Ovary (tissue), 9 donors: ENCODE results near the gene KIAA1217. TPM values are rescaled to one million over a fixed set of nuclear protein-coding genes. Genes with fewer than 3 reads are reported as not detected.

Source experiments
- DNase-seq, 5 donors: peaks; one replicate each; pipeline ENCODE4 v3.0.0-alpha.2; 2019 to 2020
- H3K27ac ChIP-seq, 2 donors: fragments of 200-600 bp; one replicate each; pipeline versions ENCODE4 v1.5.1 to v1.8.0; 2019 to 2022
- H3K27me3 ChIP-seq: fragments of 200-600 bp; one replicate; pipeline ENCODE4 v1.8.0; 2022
- H3K36me3 ChIP-seq: fragments of 200-600 bp; sonication (generic); one replicate; pipeline ENCODE4 v1.5.1; 2019
- H3K4me1 ChIP-seq: one replicate; pipeline ENCODE4 v1.8.1; 2013; ENCODE audit warnings: mild to moderate bottlenecking, moderate library complexity; ENCODE audit not compliant: insufficient read depth
- H3K4me3 ChIP-seq: fragments of 200-600 bp; sonication (generic); one replicate; pipeline ENCODE4 v1.5.1; 2017
- H3K9me3 ChIP-seq, 2 donors: fragments of 200-600 bp in 1 of 2; sonication (generic) in 1 of 2; one replicate each; pipeline versions ENCODE4 v1.5.1 to v1.8.1; 2013 to 2019; ENCODE audit warnings: mild to moderate bottlenecking in 1 of 2, moderate library complexity in 1 of 2
- EP300 ChIP-seq: sonication (generic); formaldehyde crosslinking; IDR thresholded peaks from one replicate; pipeline ENCODE4 v1.6.1; 2017; ENCODE audit warnings: antibody characterized with exemption
- POLR2A ChIP-seq: fragments of 450-650 bp; IDR thresholded peaks from one replicate; pipeline ENCODE4 v1.6.1; 2017; ENCODE audit warnings: antibody characterized with exemption, mild to moderate bottlenecking, moderate library complexity
- WGBS, 3 donors: extraction: QIAGEN DNeasy Blood & Tissue Kit in 1 of 3; methylation state at CpG; one replicate each; pipeline versions ENCODE4 v1.1.5 to v1.1.7; 2013 to 2017; 5-methylcytosine and 5-hydroxymethylcytosine counted together
- intact Hi-C, 4 donors: fragments of 100-400 bp; cut with DNase I; formaldehyde crosslinking; loops; one replicate each; pipeline versions ENCODE4 v1.11.0 to v1.15.1; 2022 to 2023
- polyA plus RNA-seq, 2 donors: library from polyadenylated mRNA; stranded (reverse); fragments of 200-250 nt in 1 of 2; fragments of 350-450 nt in 1 of 2; fragmentation: Illumina TruSeq in 1 of 2; extraction: RNeasy Lipid Tissue Mini Kit (QIAGEN cat#74804) in 1 of 2; gene quantifications; one replicate each; pipeline ENCODE4 v1.2.3, GENCODE V29; 2013 to 2014
- total RNA-seq, 7 donors: library from RNA; depleted of rRNA in 2 of 7; stranded (reverse); fragments of >200 nt in 2 of 7; fragmentation: NEBNext Ultra II Directional in 3 of 7; extraction: Animal tissue kit (Norgen Biotek cat#: 25700) in 3 of 7; gene quantifications; one replicate each; pipeline versions ENCODE4 v1.1.0 to v1.2.4, GENCODE V29; 2016 to 2023
- TF ChIP-seq, protein P1 (sequence below), 3 donors: fragments of 450-650 bp in 2 of 3; fragments of 200-600 bp in 1 of 3; IDR thresholded peaks; one replicate each; pipeline versions ENCODE4 v1.5.1 to v1.8.0; 2016 to 2022; ENCODE audit warnings: antibody characterized with exemption in 3 of 3, mild to moderate bottlenecking in 1 of 3
- donor health status: DM: no; HTN: no; CAD: no; lungs with moderate emphysema.
- donor health status: DM: no; HTN: no; CAD: no.
- donor health status: Bipolar disorder and iron deficiency.
- donor health status: DM: yes; HTN: yes; CAD: no.
- donor health status: DM: no; HTN: no; CAD: no.
- donor health status: DM: yes; HTN: yes; CAD: no.

KIAA1217 gene
- total and polyA plus RNA-seq, 9 donors = 7.2 to 47.1 (median 23.0) TPM

DNA sequence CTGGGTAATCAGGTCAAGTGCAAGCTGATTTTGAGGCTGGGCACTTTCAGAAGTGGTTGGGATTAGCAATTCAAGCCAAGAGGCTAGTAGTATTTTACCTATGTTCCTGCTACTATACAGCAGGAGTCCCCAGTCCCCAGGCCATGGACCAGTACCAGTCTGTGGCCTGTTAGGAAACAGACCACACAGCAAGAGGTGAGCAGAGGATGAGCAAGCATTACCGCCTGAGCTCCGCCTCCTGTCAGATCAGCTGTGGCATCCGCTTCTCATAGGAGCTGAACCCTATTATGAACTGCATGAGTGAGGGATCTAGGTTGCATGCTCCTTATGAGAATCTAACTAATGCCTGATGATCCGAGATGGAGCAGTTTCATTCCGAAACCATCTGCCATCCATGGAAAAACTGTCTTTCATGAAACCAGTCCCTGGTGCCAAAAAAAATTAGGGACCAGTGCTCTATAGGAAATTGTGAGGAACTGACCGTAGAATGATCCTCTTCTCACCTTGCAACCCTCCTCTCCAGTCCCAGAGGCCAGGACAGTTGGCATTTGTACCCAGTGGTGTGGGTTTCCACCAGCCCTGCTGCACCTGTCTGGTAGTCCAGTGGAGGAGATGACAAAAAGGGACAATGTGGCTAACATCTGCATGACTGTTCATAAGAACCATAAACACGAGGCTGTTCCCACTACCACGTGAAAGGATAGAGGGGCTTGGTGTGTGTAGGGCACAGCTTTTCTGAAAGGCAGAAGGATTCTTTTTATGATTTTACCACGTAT is 172.5 kb downstream of the KIAA1217 start:
- no peak for DNase-seq
- Histone ChIP-seq H3K4me1 (peaks cover 1% of the 10 kb centered on the region), H3K4me3 (no peak overlapping the region), H3K36me3 (no peaks in the 10 kb centered on the region), H3K27ac (no peak overlapping the region), H3K27me3 (no peaks in the 10 kb centered on the region), H3K9me3 (no peaks in the 10 kb centered on the region)
- no peak for TF ChIP-seq POLR2A
- TF ChIP-seq, protein P1, sequence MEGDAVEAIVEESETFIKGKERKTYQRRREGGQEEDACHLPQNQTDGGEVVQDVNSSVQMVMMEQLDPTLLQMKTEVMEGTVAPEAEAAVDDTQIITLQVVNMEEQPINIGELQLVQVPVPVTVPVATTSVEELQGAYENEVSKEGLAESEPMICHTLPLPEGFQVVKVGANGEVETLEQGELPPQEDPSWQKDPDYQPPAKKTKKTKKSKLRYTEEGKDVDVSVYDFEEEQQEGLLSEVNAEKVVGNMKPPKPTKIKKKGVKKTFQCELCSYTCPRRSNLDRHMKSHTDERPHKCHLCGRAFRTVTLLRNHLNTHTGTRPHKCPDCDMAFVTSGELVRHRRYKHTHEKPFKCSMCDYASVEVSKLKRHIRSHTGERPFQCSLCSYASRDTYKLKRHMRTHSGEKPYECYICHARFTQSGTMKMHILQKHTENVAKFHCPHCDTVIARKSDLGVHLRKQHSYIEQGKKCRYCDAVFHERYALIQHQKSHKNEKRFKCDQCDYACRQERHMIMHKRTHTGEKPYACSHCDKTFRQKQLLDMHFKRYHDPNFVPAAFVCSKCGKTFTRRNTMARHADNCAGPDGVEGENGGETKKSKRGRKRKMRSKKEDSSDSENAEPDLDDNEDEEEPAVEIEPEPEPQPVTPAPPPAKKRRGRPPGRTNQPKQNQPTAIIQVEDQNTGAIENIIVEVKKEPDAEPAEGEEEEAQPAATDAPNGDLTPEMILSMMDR (IDR thresholded peaks at IDR 0.05) = no peak
- no peak for TF ChIP-seq EP300
- 93 to 97% (median 94%) methylated on average over 9 of the region's 9 CpGs for WGBS, 3 donors
- intact Hi-C loops = no loop called here

DNA sequence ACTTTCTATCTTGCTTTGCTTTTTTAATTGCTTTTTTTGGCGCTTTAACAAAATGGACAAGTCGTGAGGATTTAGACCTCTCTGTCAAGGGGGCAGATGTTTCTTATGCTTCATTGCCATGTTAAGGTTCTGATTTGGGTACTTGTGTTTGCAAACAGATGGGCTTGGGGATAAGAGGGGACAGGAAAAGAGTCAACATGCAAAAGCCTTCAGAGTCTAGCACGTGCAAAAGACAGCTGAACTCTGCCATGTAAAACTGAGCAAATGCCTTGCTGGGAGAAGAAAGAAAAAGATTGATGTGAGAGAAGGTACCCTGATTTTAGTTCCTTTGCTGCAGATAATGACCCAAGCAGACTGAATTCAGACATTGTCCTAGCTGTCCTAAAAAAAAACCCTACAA is 173.1 kb downstream of the KIAA1217 start:
- no peak for DNase-seq
- TF ChIP-seq POLR2A (no peak), EP300 (no peak)
- no peaks in the 10 kb centered on the region for H3K36me3 ChIP-seq
- peaks cover 1% of the 10 kb centered on the region for H3K4me1 ChIP-seq
- no peak overlapping the region for H3K27ac ChIP-seq
- 62 to 82% (median 79%) methylated on average over 3 of the region's 3 CpGs for WGBS, 3 donors
- H3K9me3 ChIP-seq = no peaks in the 10 kb centered on the region
- intact Hi-C loops = no loop called here
- H3K27me3 ChIP-seq = no peaks in the 10 kb centered on the region
- H3K4me3 ChIP-seq = no peak overlapping the region

DNA sequence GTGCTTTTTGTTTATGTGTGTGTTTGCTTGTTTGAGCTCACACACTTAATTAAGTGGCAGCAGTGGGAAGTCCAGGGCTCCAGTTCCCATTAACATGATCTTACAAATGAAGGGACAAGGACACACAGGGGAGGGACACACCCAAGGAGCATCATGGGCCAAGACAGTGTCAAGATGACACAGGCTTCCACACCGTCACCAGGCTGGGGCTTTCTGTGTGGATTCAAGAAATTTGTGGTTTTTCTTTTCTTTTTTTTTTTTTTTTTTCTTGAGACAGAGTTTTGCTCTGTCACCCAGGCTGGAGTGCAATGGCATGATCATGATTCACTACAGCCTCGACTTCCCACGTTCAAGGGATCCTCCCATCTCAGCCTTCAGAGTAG is 173.6 kb downstream of the KIAA1217 start:
- intact Hi-C loops = no loop called here
- Histone ChIP-seq H3K4me3 (no peak overlapping the region), H3K27ac (no peak overlapping the region), H3K36me3 (no peaks in the 10 kb centered on the region), H3K9me3 (no peaks in the 10 kb centered on the region), H3K4me1 (peaks cover 1% of the 10 kb centered on the region), H3K27me3 (no peaks in the 10 kb centered on the region)
- TF ChIP-seq POLR2A = no peak
- TF ChIP-seq EP300 = no peak
- TF ChIP-seq, protein P1 (IDR thresholded peaks at IDR 0.05) = no peak
- no peak for DNase-seq
- WGBS, 3 donors = 66 to 94% (median 81%) methylated on average over 3 of the region's 3 CpGs

DNA sequence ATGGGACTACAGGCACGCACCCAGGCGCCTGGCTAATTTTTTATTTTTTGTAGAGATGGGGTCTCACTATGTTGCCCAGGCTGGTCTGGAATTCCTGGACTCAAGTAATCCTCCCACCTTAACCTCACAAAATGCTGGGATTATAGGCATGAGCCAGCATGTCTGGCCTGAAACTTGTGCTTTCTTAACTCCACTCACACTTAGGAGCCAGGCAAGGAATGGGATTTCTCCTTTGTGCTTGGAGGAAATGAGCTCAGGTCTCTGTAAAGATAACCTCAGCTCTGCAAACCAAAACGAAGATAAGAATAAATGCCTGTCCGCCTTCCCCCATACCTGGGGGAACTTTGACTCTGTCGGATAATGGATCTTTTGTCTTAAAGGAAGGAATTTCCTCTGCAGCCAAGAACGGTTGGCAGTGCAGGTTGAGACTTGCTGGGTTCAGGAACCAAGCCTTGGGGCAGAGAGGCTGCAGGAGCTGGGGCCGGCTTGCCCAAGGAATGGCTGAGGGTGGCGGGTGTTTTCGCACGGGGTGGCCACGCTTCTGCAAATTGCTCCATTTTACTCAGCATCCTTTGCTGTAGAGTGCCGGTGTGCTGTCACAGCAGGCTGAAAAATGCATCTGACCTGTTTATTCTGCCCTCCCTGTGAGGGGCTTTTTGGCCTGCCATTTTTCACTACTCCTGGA is 174.2 kb downstream of the KIAA1217 start:
- TF ChIP-seq POLR2A (no peak), EP300 (no peak)
- TF ChIP-seq, protein P1 (IDR thresholded peaks at IDR 0.05) = no peak
- H3K36me3 ChIP-seq = no peaks in the 10 kb centered on the region
- H3K27ac ChIP-seq = no peak overlapping the region
- WGBS, 3 donors = 71 to 80% (median 73%) methylated on average over 12 of the region's 12 CpGs
- no peaks in the 10 kb centered on the region for H3K27me3 ChIP-seq
- H3K4me3 ChIP-seq = no peak overlapping the region
- intact Hi-C loops = no loop called here
- H3K9me3 ChIP-seq = no peaks in the 10 kb centered on the region
- DNase-seq = peak in 1 of 5 donors; percentile 34
- H3K4me1 ChIP-seq = peaks cover 1% of the 10 kb centered on the region

DNA sequence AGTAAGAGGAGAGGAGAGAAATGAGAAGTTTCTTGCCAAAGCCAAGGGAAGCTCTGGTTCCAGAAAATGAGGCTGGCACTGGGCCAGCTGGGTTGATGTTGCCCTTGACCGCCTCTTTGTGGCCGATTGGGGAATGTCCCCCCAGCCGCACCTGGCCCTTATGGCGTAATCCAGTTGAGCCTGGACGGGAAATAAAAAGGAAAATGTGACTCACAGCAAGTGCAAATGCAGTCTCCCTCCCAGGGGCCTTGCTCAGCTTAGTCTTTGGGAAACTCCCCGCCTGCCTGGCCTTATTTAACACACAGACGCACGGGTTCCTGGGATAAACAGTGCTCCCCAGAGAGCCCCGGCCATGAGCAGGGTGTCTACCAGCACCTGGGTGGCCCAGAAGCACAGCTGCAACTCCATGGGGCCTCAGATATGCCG is 174.8 kb downstream of the KIAA1217 start:
- Histone ChIP-seq H3K27me3 (no peaks in the 10 kb centered on the region), H3K4me1 (peaks cover 1% of the 10 kb centered on the region), H3K9me3 (no peaks in the 10 kb centered on the region), H3K27ac (peak overlapping the region in 1 of 2 donors; percentile 62), H3K36me3 (no peaks in the 10 kb centered on the region), H3K4me3 (no peak overlapping the region)
- 14 to 29% (median 14%) methylated on average over 10 of the region's 10 CpGs for WGBS, 3 donors
- TF ChIP-seq POLR2A (no peak), EP300 (peak; percentile 91)
- TF ChIP-seq, protein P1 (IDR thresholded peaks at IDR 0.05) = peak in 2 of 3 donors; percentile 50 to 55
- intact Hi-C loops = no loop called here
- peak; percentile 89 to 95 (median 92) for DNase-seq
